Measurements from ENCODE around the gene ATP2B3. TPM values are rescaled to one million over a fixed set of nuclear protein-coding genes. Genes with fewer than 3 reads are reported as not detected.

Gene ATP2B3
- total and polyA plus RNA-seq, 2 of the 4 experiments (the other 2 are of a cell fraction): under 0.01 to 0.03 TPM

DNA sequence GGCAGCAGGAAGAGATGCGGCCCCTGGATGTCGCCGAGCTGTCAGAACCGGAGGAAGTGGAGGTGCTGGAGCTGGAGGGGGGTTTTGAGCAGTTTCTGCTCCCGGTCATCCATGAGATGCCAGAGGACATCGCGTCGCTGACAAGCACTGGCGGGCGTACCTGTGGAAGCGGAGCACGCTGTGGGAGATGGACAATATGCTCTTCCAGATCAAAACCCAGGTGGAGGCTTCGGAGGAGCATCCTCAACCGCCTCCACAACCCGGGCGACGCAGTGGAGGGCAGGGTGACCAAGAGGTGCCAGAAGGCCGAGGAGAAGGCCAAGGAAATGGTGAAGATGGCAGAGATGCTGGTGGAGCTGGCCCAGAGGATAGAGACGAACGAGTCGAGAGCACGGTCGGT, 89.1 kb downstream of the ATP2B3 start:
- Histone ChIP-seq H3K79me1 (ENCODE audit: low read depth in 1 of 2, low read length in 2 of 2) (no peaks in the 10 kb centered on the region), H3K9me3 (ENCODE audit: control insufficient read depth, insufficient read depth, low read length) (peaks cover 2% of the 10 kb centered on the region), H3K9me1 (ENCODE audit: insufficient read depth, low read length) (no peaks in the 10 kb centered on the region), H3K4ac (ENCODE audit: low read depth, low read length) (no peak overlapping the region), H2BK15ac (ENCODE audit: low read depth, low read length) (no peak overlapping the region), H2BK20ac (ENCODE audit: low read depth, low read length) (no peak overlapping the region), H2AK5ac (ENCODE audit: low read depth, low read length) (no peak overlapping the region), H3K27me3 (ENCODE audit: control insufficient read depth, insufficient read depth, low read length) (no peaks in the 10 kb centered on the region; the same call in 1 of the 2 replicates), H3K4me2 (ENCODE audit: low read depth, low read length) (no peak overlapping the region), H2BK5ac (ENCODE audit: low read depth, low read length, poor library complexity, severe bottlenecking) (no peak overlapping the region), H3K4me3 (ENCODE audit: insufficient read depth, low read depth, low read length) (no peak overlapping the region), H3K14ac (replicated peaks; ENCODE audit: low read depth, low read length) (no peak overlapping the region), H4K5ac (ENCODE audit: low read depth, low read length) (no peak overlapping the region), H2AFZ (replicated peaks; ENCODE audit: low read length, poor library complexity) (no peak overlapping the region), H2BK120ac (ENCODE audit: low read depth, low read length) (no peak overlapping the region), H4K91ac (ENCODE audit: insufficient read depth, low read depth, low read length) (no peak overlapping the region), H3K36me3 (ENCODE audit: control insufficient read depth, insufficient read depth, low read length) (no peaks in the 10 kb centered on the region), H3K27ac (ENCODE audit: insufficient read depth, low read length) (no peak overlapping the region), H3K23ac (ENCODE audit: low read depth, low read length) (no peak overlapping the region), H4K8ac (ENCODE audit: low read depth in 2 of 2, low read length in 2 of 2) (no peak overlapping the region), H3K4me1 (ENCODE audit: control insufficient read depth, insufficient read depth, low read length) (no peaks in the 10 kb centered on the region), H4K20me1 (ENCODE audit: insufficient read depth, low read length) (no peaks in the 10 kb centered on the region), H3K9ac (ENCODE audit: low read depth, low read length) (no peak overlapping the region), H2AK9ac (replicated peaks; ENCODE audit: low read depth, low read length, poor library complexity) (no peak overlapping the region), H3K18ac (ENCODE audit: low read depth, low read length) (no peak overlapping the region), H3K56ac (ENCODE audit: extremely low read depth, insufficient read depth, low read length) (no peak overlapping the region)
- DNase-seq: no peak
- no peak for ATAC-seq (ENCODE audit: low read depth)
- in situ Hi-C loops (cut with MboI; ENCODE audit: low sequenced_read_pairs) (no loop called here), intact Hi-C loops (cut with micrococcal nuclease) (no loop called here), dilution Hi-C loops (cut with HindIII; ENCODE audit: low sequenced_read_pairs, unreplicated experiment) (no loop called here)
- TF ChIP-seq POLR2A (IDR thresholded peaks at IDR 0.05; ENCODE audit: low read depth, low read length) (no peak), CHD1 (IDR thresholded peaks at IDR 0.05; ENCODE audit: low read depth, low read length) (no peak), RFX5 (IDR thresholded peaks at IDR 0.05; ENCODE audit: low read depth, low read length) (no peak), ELK1 (IDR thresholded peaks at IDR 0.05; ENCODE audit: borderline replicate concordance, low read depth, low read length) (no peak), USF2 (IDR thresholded peaks at IDR 0.05; ENCODE audit: low read depth, low read length) (no peak), MAFK (IDR thresholded peaks at IDR 0.05; ENCODE audit: low read depth, low read length) (no peak), BHLHE40 (IDR thresholded peaks at IDR 0.05; ENCODE audit: low read depth, low read length) (no peak), CTCF (conservative IDR thresholded peaks at IDR 0.05; ENCODE audit: low read depth, low read length) (no peak)
- CTCF ChIA-PET: interaction anchor here (1.1 kb wide), 1 partner anchor 37 kb away, joined by 3 read pairs; no protein-coding TSS in a partner anchor
- POLR2A ChIA-PET (ENCODE audit: unreplicated experiment): no interaction called here
- 72% methylated on average over 14 of the region's 23 CpGs; no CpG with 5 or more reads in 1 of the 2 experiments for WGBS, 2 experiments (ENCODE audit: extremely low coverage in 2 of 2, insufficient read length in 1 of 2)
- BruUV-seq (replicated peaks): no TSS peak
